ENCODE results near the gene ZNF692. TPM values are rescaled to one million over a fixed set of nuclear protein-coding genes. Genes with fewer than 3 reads are reported as not detected.

The ZNF692 gene
- total RNA-seq, 4 donors from 2014 or later, result 41.8 to 100 (median 64.6) TPM

- in situ Hi-C loops (cut with MboI; ENCODE audit: low pct_ligation_motif_present in 1 of 4, low pct_unique_long_range_greater_than_20kb in 1 of 4, low sequenced_read_pairs in 3 of 4), result no loop called here
- H3K27me3 ChIP-seq, result no peaks in the 10 kb centered on the region
- no peak for TF ChIP-seq CTCF (IDR thresholded peaks at IDR 0.05)
- no peak for TF ChIP-seq POLR2A (IDR thresholded peaks at IDR 0.05)
- TF ChIP-seq EP300 (IDR thresholded peaks at IDR 0.05; ENCODE audit: low read depth), result no peak
- no peak for TF ChIP-seq POLR2AphosphoS5 (IDR thresholded peaks at IDR 0.05)
- H3K27ac ChIP-seq, result no peak overlapping the region
- H3K36me3 ChIP-seq, result no peaks in the 10 kb centered on the region
- H3K4me1 ChIP-seq, result peaks cover 14 to 37% (median 30%) of the 10 kb centered on the region in 4 donors
- no peak overlapping the region for H3K4me3 ChIP-seq
- DNase-seq, result no peak
- intact Hi-C loops (cut with DNase I; ENCODE audit: low total_unique reads), result no loop called here
- H3K9me3 ChIP-seq, result no peaks in the 10 kb centered on the region
- WGBS, 2 donors (ENCODE audit: low coverage in 1 of 2), result 93 to 100% methylated on average over 2 of the region's 2 CpGs
Measured at GRCh38 chr1:248861616-248862015, 2.7 kb upstream of the ZNF692 start.

DNA sequence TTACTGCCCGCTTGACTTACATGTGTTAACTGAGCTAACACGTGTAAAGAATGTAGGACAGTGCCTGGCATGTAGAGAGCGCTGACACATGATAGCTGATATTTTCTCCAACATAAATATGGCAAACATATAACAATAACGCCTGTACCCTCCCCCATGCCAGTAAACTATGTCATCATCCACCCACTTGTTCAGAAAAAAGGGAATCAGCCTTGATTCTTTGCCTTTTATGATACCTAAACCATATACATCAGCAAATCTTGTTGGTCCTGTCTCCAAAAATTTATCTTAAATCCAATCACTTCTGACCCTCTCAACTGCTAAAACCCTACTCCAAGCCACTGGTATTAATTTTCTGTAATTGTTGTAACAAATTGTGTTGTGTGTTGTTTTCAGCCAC, 1.1 kb upstream of the ZNF692 start:
- intact Hi-C loops (cut with DNase I; ENCODE audit: low total_unique reads), result no loop called here
- no peak overlapping the region for H3K4me3 ChIP-seq
- H3K4me1 ChIP-seq, result peaks cover 14 to 37% (median 30%) of the 10 kb centered on the region in 4 donors
- TF ChIP-seq POLR2A (IDR thresholded peaks at IDR 0.05) (no peak), EP300 (IDR thresholded peaks at IDR 0.05; ENCODE audit: low read depth) (no peak), POLR2AphosphoS5 (IDR thresholded peaks at IDR 0.05) (no peak), CTCF (IDR thresholded peaks at IDR 0.05) (no peak)
- DNase-seq, result no peak
- no peaks in the 10 kb centered on the region for H3K36me3 ChIP-seq
- H3K27me3 ChIP-seq, result no peaks in the 10 kb centered on the region
- 77 to 89% methylated on average over 3 to 4 of the region's 4 CpGs for WGBS, 2 donors (ENCODE audit: low coverage in 1 of 2)
- H3K27ac ChIP-seq, result peak overlapping the region in 1 of 4 donors; percentile 93
- in situ Hi-C loops (cut with MboI; ENCODE audit: low pct_ligation_motif_present in 1 of 4, low pct_unique_long_range_greater_than_20kb in 1 of 4, low sequenced_read_pairs in 3 of 4), result no loop called here
- H3K9me3 ChIP-seq, result no peaks in the 10 kb centered on the region

GRCh38 chr1:248858096-248858890, 592 bp downstream of the ZNF692 start:
- 1% methylated on average over 39 of the region's 45 CpGs; no CpG with 5 or more reads in 1 of the 2 donors for WGBS, 2 donors (ENCODE audit: low coverage in 1 of 2)

More at GRCh38 chr1:248858096-248858890, 592 bp downstream of the ZNF692 start:
- peak; percentile 79 for DNase-seq
- intact Hi-C loops (cut with DNase I; ENCODE audit: low total_unique reads) (loop anchor here (2.0 kb wide), 1 partner anchor 19 kb away; the partner anchor contains the start of gene ZNF672), in situ Hi-C loops (cut with MboI; ENCODE audit: low pct_ligation_motif_present in 1 of 4, low pct_unique_long_range_greater_than_20kb in 1 of 4, low sequenced_read_pairs in 3 of 4) (no loop called here)
- Histone ChIP-seq H3K36me3 (no peaks in the 10 kb centered on the region), H3K27me3 (no peaks in the 10 kb centered on the region), H3K4me1 (peaks cover 9 to 30% (median 23%) of the 10 kb centered on the region in 4 donors), H3K4me3 (peak overlapping the region; percentile 42 to 68 (median 47)), H3K9me3 (no peaks in the 10 kb centered on the region), H3K27ac (peak overlapping the region; percentile 89 to 94 (median 92))
- TF ChIP-seq POLR2AphosphoS5 (IDR thresholded peaks at IDR 0.05) (peak in 2 of 3 donors; percentile 68 to 80), EP300 (IDR thresholded peaks at IDR 0.05; ENCODE audit: low read depth) (no peak), POLR2A (IDR thresholded peaks at IDR 0.05) (peak; percentile 59), CTCF (IDR thresholded peaks at IDR 0.05) (peak; percentile 34 to 53 (median 41))

Data from transverse colon (tissue), 4 donors.